ENCODE data around the gene CRB3. TPM values are rescaled to one million over a fixed set of nuclear protein-coding genes. Genes with fewer than 3 reads are reported as not detected.

The CRB3 gene
- total RNA-seq, 2 experiments from 2014 or later, result 0.58 to 0.70 TPM

GRCh38 chr19:6491802-6492592 is 27.9 kb downstream of the CRB3 start:
- H3K9me3 Mint-ChIP-seq, result peaks cover 8% of the 10 kb centered on the region
- no peak for ATAC-seq
- peaks cover 2% of the 10 kb centered on the region for H3K36me3 Mint-ChIP-seq (ENCODE audit: low read depth)
- ChIA-PET CTCF (interaction anchor here (1.4 to 2.0 kb wide), 2 partner anchors 11 to 372 kb away, joined by 4 to 8 read pairs; partner anchors contain the start of gene DENND1C), POLR2A (interaction anchor here (1.1 to 1.4 kb wide), 2 partner anchors 10 to 11 kb away, joined by 4 to 8 read pairs; partner anchors contain the start of genes DENND1C and TUBB4A)
- peaks cover 12% of the 10 kb centered on the region for H3K4me1 Mint-ChIP-seq (ENCODE audit: low read depth)
- TF ChIP-seq CTCF (IDR thresholded peaks at IDR 0.05), result no peak
- no peak for DNase-seq
- intact Hi-C loops (cut with micrococcal nuclease), result no loop called here
- H3K27me3 Mint-ChIP-seq, result no peaks in the 10 kb centered on the region
- H3K4me3 Mint-ChIP-seq, result no peak overlapping the region
- H3K27ac Mint-ChIP-seq, result no peak overlapping the region

GRCh38 chr19:6494438-6495036 is 30.5 kb downstream of the CRB3 start:
- Mint-ChIP-seq H3K4me1 (ENCODE audit: low read depth) (peaks cover 8% of the 10 kb centered on the region), H3K36me3 (ENCODE audit: low read depth) (peaks cover 2% of the 10 kb centered on the region), H3K9me3 (peaks cover 8% of the 10 kb centered on the region), H3K27me3 (no peaks in the 10 kb centered on the region), H3K4me3 (no peak overlapping the region), H3K27ac (no peak overlapping the region)
- ChIA-PET POLR2A (interaction anchor here (1.7 kb wide), 1 partner anchor 13 kb away, joined by 5 read pairs; the partner anchor contains the start of gene DENND1C), CTCF (no interaction called here)
- ATAC-seq, result no peak
- no peak for TF ChIP-seq CTCF (IDR thresholded peaks at IDR 0.05)
- intact Hi-C loops (cut with micrococcal nuclease), result no loop called here
- DNase-seq, result no peak

- Mint-ChIP-seq H3K36me3 (ENCODE audit: low read depth) (peaks cover 2% of the 10 kb centered on the region), H3K4me1 (ENCODE audit: low read depth) (peaks cover 5% of the 10 kb centered on the region), H3K4me3 (no peak overlapping the region), H3K27me3 (no peaks in the 10 kb centered on the region), H3K9me3 (peaks cover 8% of the 10 kb centered on the region), H3K27ac (no peak overlapping the region)
- ChIA-PET POLR2A (interaction anchor here (1.7 kb wide), 1 partner anchor 14 kb away, joined by 5 read pairs; the partner anchor contains the start of gene DENND1C), CTCF (interaction anchor here (0.6 kb wide), 1 partner anchor 21 kb away, joined by 3 read pairs; no protein-coding TSS in a partner anchor)
- TF ChIP-seq CTCF (IDR thresholded peaks at IDR 0.05), result no peak
- DNase-seq (no peak), ATAC-seq (no peak)
- intact Hi-C loops (cut with micrococcal nuclease), result no loop called here
Measured at GRCh38 chr19:6495947-6496346, 31.9 kb downstream of the CRB3 start.

GRCh38 chr19:6498294-6499036 is 34.4 kb downstream of the CRB3 start:
- TF ChIP-seq CTCF (IDR thresholded peaks at IDR 0.05), result no peak
- no peak overlapping the region for H3K4me3 Mint-ChIP-seq

More at GRCh38 chr19:6498294-6499036, 34.4 kb downstream of the CRB3 start:
- DNase-seq (no peak), ATAC-seq (no peak)
- Mint-ChIP-seq H3K4me1 (ENCODE audit: low read depth) (peaks cover 8% of the 10 kb centered on the region), H3K27me3 (peaks cover 3% of the 10 kb centered on the region), H3K36me3 (ENCODE audit: low read depth) (no peaks in the 10 kb centered on the region), H3K9me3 (no peaks in the 10 kb centered on the region), H3K27ac (no peak overlapping the region)
- POLR2A ChIA-PET, result no interaction called here
- intact Hi-C loops (cut with micrococcal nuclease), result no loop called here
- CTCF ChIA-PET, result no interaction called here

Data from activated CD8-positive, alpha-beta T cell treated with anti-CD3 and anti-CD28 coated beads for 36 hours (primary cell).